ENCODE data around the gene EEF1AKMT3. TPM values are rescaled to one million over a fixed set of nuclear protein-coding genes. Genes with fewer than 3 reads are reported as not detected.
A peak's percentile ranks its signal among the peaks of the same experiment; 100 is the strongest.

EEF1AKMT3 gene
- total RNA-seq = 1 to 10 TPM; 5.3 to 7.3 (median 6.2) TPM
- long read RNA-seq, donor 1, partial matches to known transcripts = 0 of 9 reads
- long read RNA-seq, donor 1, other reads (novel, unspliced or antisense) = 0 of 9 reads
- long read RNA-seq, donor 2 = 0 reads

DNA sequence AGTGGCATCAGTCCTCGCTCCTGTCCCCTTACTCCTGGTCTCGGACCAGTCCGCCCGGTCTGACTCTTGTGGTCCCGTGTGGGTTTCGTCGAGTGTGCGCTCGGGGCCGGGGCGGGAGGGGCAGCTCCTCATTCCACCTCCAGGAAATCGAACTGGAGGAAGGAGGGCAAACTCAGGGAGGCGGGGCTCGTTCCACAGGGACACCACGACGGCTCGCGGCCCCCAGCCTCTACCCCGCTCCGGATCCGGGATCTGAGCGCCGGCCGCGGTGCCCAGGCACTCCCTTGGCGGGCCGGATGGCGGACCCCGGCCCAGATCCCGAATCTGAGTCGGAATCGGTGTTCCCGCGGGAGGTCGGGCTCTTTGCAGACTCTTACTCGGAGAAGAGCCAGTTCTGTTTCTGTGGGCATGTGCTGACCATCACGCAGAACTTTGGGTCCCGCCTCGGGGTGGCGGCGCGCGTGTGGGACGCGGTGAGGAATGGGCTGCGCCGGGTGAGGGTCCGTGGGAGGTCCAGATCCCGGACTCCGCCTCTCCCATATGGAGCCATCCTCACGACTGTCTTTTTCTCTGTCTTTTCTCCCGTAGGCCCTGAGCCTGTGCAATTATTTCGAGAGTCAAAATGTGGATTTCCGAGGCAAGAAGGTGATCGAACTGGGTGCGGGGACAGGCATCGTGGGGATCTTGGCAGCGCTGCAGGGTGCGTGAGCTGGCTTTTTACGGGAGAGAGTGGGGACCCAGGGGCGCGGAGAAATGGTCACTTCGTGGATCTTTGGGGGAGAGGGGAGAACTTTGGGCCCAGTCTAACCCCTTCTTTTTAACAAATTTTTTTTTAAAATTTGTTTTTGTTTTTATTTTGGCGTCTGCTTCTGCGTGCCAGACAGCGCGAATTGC is at the start of gene EEF1AKMT3:
Gene EEF1AKMT3 (plus strand): TSS at position 186 of the 894 bp plus-strand sequence. CDS start 111 bp downstream, at position 297.
- H3K9me3 ChIP-seq = no peaks in the 10 kb centered on the region
- peak within 1 kb of the TSS; percentile 50 for H3K4me3 ChIP-seq
- TF ChIP-seq, protein P1, sequence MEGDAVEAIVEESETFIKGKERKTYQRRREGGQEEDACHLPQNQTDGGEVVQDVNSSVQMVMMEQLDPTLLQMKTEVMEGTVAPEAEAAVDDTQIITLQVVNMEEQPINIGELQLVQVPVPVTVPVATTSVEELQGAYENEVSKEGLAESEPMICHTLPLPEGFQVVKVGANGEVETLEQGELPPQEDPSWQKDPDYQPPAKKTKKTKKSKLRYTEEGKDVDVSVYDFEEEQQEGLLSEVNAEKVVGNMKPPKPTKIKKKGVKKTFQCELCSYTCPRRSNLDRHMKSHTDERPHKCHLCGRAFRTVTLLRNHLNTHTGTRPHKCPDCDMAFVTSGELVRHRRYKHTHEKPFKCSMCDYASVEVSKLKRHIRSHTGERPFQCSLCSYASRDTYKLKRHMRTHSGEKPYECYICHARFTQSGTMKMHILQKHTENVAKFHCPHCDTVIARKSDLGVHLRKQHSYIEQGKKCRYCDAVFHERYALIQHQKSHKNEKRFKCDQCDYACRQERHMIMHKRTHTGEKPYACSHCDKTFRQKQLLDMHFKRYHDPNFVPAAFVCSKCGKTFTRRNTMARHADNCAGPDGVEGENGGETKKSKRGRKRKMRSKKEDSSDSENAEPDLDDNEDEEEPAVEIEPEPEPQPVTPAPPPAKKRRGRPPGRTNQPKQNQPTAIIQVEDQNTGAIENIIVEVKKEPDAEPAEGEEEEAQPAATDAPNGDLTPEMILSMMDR (IDR thresholded peaks at IDR 0.05) = no peak
- ATAC-seq (peak; percentile 80), DNase-seq (peak; percentile 78 to 84 (median 82))
- intact Hi-C loops (cut with DNase I, micrococcal nuclease) = no loop called here
- peaks cover 14% of the 10 kb centered on the region for H3K4me1 ChIP-seq (ENCODE audit: low read depth)
- H3K36me3 ChIP-seq (ENCODE audit: low read depth) = no peaks in the 10 kb centered on the region

DNA sequence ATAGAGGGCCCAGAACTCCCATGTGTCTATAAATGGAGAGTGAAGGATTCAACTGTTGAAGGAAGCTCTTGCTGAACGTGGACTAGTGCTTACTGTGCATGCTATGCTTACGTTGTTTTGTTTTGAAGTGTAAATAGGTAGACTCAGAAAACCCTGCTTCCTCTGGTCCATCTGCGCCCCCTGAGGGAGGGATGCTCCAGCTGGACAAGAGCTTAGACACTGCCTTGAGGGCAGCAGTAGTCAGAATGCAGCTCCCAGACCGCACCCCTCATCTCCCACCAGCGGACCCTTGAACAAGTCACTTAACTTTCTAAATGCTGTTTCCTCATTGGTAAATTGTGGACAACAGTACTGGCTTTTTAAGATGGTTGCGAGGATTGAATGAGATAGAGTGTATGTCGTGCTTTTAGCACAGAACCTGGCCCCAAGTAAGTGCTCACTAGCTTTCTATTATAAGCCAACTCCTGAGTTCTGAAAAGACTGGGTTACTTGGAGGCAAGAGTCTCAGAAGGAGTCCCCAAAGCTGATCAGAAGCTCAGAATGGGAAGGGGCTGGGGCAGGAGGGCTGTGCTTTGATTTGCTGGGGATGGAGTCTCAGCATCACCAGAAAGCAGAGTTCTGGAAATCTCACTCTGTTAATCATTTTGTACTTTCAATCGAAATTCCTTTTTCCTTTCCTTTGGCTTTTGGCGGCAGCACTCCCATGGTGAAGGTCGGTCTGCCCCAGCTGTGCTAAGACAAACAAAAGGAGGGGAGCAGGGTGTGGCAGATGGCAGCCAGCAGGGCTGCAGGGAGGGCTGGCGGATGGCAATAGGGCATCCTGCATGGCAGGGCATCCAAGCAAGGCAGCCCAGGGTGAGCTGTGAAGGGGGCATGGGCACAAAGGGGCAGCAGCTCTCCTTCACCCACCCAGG is 49.4 kb upstream of the EEF1AKMT3 start:
- intact Hi-C loops (cut with DNase I, micrococcal nuclease) = no loop called here
- no peak for ATAC-seq
- H3K36me3 ChIP-seq (ENCODE audit: low read depth) = peaks cover 11% of the 10 kb centered on the region
- H3K4me3 ChIP-seq = no peak overlapping the region
- DNase-seq = peak in 1 of 3 donors; percentile 26
- TF ChIP-seq, protein P1 (IDR thresholded peaks at IDR 0.05) = no peak
- H3K9me3 ChIP-seq = no peaks in the 10 kb centered on the region
- H3K4me1 ChIP-seq (ENCODE audit: low read depth) = peaks cover 3% of the 10 kb centered on the region

DNA sequence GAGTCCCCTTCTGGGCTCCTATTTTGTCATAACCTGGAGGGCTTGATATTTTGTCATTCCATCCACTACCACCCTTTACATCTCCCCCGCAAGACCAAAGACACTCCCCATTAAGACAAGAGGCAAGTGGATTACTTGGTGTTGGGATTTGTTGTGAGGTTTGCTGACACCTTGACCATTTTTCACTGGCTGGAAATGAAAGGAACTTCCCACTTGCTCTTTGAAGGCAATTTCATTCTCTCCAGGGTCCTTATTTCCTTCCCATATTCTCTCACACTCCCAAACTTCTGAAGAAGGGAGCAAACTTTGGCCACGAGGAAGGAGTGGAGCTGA is 48.8 kb upstream of the EEF1AKMT3 start:
- Histone ChIP-seq H3K4me1 (ENCODE audit: low read depth) (peaks cover 3% of the 10 kb centered on the region), H3K4me3 (no peak overlapping the region), H3K36me3 (ENCODE audit: low read depth) (peaks cover 5% of the 10 kb centered on the region), H3K9me3 (no peaks in the 10 kb centered on the region)
- intact Hi-C loops (cut with DNase I, micrococcal nuclease) = no loop called here
- no peak for ATAC-seq
- TF ChIP-seq, protein P1 (IDR thresholded peaks at IDR 0.05) = no peak
- no peak for DNase-seq

DNA sequence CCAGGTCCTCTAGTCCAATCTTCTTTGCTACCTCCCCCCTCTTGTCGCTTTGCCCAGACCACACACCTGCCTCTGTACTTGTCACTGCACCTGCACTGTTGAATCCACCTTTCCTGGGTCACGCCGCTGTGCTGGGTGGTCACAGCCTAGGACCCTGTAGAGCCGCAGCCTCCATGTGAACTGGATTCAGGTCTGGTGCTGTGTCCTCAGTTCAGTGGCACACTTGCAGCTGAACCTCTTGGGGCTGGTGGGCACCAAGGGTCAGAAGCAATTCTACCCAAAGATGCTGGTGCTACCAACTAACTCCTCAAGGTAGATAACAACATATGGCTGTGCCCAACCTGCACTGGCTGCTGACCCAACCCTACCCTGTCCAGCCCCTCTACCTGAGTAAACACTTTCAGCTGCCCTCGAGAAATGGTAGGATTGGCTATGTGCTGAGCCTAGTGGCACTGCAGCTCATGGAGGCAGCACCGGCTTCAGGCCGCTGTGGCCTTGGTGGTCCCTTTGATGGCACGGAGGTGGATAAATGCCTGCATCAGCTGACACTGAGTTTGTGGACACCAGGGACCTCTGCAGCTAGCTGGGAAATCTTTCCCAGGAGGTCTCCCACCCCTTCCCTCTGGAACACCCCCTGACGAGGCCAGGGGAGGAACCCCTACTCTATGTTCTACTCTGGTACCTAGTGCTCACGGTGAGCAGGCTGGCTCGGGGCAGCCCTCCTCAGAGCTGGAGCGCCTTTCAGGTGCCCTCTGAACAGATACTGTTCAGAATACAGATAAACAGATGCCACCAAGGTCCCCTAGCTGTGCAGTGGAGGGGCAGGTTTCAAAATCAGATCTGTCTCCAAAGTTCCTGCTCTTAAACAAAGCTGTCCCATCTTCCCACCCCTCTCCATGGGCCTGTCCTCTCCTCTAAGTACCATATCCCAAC is 48.1 kb upstream of the EEF1AKMT3 start:
- Histone ChIP-seq H3K4me1 (ENCODE audit: low read depth) (peaks cover 3% of the 10 kb centered on the region), H3K9me3 (no peaks in the 10 kb centered on the region), H3K36me3 (ENCODE audit: low read depth) (no peaks in the 10 kb centered on the region), H3K4me3 (no peak overlapping the region)
- TF ChIP-seq, protein P1 (IDR thresholded peaks at IDR 0.05) = no peak
- intact Hi-C loops (cut with DNase I, micrococcal nuclease) = no loop called here
- ATAC-seq (no peak), DNase-seq (no peak)

Measured in mucosa of descending colon (tissue), 3 donors.